Ectodermal cell (in vitro differentiated cells): ENCODE results near the gene CACNG7.

Experiments
- H3K27ac ChIP-seq: 2 replicates; pipeline ENCODE4 v1.7.0; 2013; ENCODE audit warnings: mild to moderate bottlenecking, low read depth, low read length; ENCODE audit not compliant: insufficient read depth, poor library complexity, severe bottlenecking
- H3K27me3 ChIP-seq: 2 replicates; pipeline ENCODE4 v1.7.0; 2013; ENCODE audit warnings: mild to moderate bottlenecking, low read length; ENCODE audit not compliant: insufficient read depth, control insufficient read depth, poor library complexity, severe bottlenecking
- H3K36me3 ChIP-seq: one replicate; pipeline ENCODE4 v1.7.0; 2013; ENCODE audit warnings: low read length; ENCODE audit not compliant: control insufficient read depth, insufficient read depth
- H3K4me1 ChIP-seq: one replicate; pipeline ENCODE4 v1.7.0; 2013; ENCODE audit warnings: low read length; ENCODE audit not compliant: control insufficient read depth, insufficient read depth
- H3K4me3 ChIP-seq: 2 replicates; pipeline ENCODE4 v1.7.0; 2013; ENCODE audit warnings: low read depth, low read length, control low read depth; ENCODE audit not compliant: insufficient read depth
- H3K9me3 ChIP-seq: 2 replicates; pipeline ENCODE4 v1.7.0; 2013; ENCODE audit warnings: mild to moderate bottlenecking, low read length, moderate library complexity; ENCODE audit not compliant: control insufficient read depth
- WGBS, 2 experiments: methylation state at CpG; one replicate each; pipeline ENCODE4 v1.1.7; 2013; ENCODE audit warnings: missing lambda C conversion rate in 2 of 2; 5-methylcytosine and 5-hydroxymethylcytosine counted together

The CACNG7 gene

GRCh38 chr19:53906211-53907192, 2.6 kb upstream of the CACNG7 start:
- Histone ChIP-seq H3K4me1 (peaks cover 13% of the 10 kb centered on the region), H3K27ac (no peak overlapping the region), H3K27me3 (peaks cover 67% of the 10 kb centered on the region), H3K4me3 (peak overlapping the region; percentile 6), H3K36me3 (no peaks in the 10 kb centered on the region), H3K9me3 (no peaks in the 10 kb centered on the region)
- 12 to 13% methylated on average over 48 of the region's 48 CpGs for WGBS, 2 experiments

GRCh38 chr19:53907193-53907581, 1.9 kb upstream of the CACNG7 start:
- Histone ChIP-seq H3K36me3 (no peaks in the 10 kb centered on the region), H3K4me3 (no peak overlapping the region), H3K4me1 (peaks cover 13% of the 10 kb centered on the region), H3K27me3 (peaks cover 70% of the 10 kb centered on the region), H3K9me3 (no peaks in the 10 kb centered on the region), H3K27ac (no peak overlapping the region)
- 35 to 39% methylated on average over 14 of the region's 14 CpGs for WGBS, 2 experiments

- no peaks in the 10 kb centered on the region for H3K36me3 ChIP-seq
- WGBS, 2 experiments, result 31 to 32% methylated on average over 17 of the region's 17 CpGs
- no peak overlapping the region for H3K27ac ChIP-seq
- H3K27me3 ChIP-seq, result peaks cover 70% of the 10 kb centered on the region
- H3K9me3 ChIP-seq, result no peaks in the 10 kb centered on the region
- H3K4me1 ChIP-seq, result peaks cover 13% of the 10 kb centered on the region
- no peak overlapping the region for H3K4me3 ChIP-seq
Observed at GRCh38 chr19:53907690-53908089, 1.4 kb upstream of the CACNG7 start.

GRCh38 chr19:53908106-53908934, 758 bp upstream of the CACNG7 start:
- 1% methylated on average over 51 of the region's 51 CpGs for WGBS, 2 experiments
- H3K27ac ChIP-seq, result no peak overlapping the region
- no peaks in the 10 kb centered on the region for H3K36me3 ChIP-seq
- no peaks in the 10 kb centered on the region for H3K9me3 ChIP-seq
- H3K27me3 ChIP-seq, result peaks cover 70% of the 10 kb centered on the region
- peaks cover 13% of the 10 kb centered on the region for H3K4me1 ChIP-seq
- peak overlapping the region; percentile 55 for H3K4me3 ChIP-seq

- Histone ChIP-seq H3K27me3 (peaks cover 69% of the 10 kb centered on the region), H3K4me1 (peaks cover 13% of the 10 kb centered on the region), H3K4me3 (peak overlapping the region; percentile 55), H3K9me3 (no peaks in the 10 kb centered on the region), H3K36me3 (no peaks in the 10 kb centered on the region), H3K27ac (no peak overlapping the region)
- WGBS, 2 experiments, result 1% methylated on average over 47 of the region's 47 CpGs
Observed at GRCh38 chr19:53909471-53910169, 542 bp downstream of the CACNG7 start.

GRCh38 chr19:53910170-53910518, 1.1 kb downstream of the CACNG7 start:
- no peaks in the 10 kb centered on the region for H3K9me3 ChIP-seq
- H3K27ac ChIP-seq, result no peak overlapping the region
- H3K4me3 ChIP-seq, result peak overlapping the region; percentile 55
- no peaks in the 10 kb centered on the region for H3K36me3 ChIP-seq
- 1 to 2% methylated on average over 13 of the region's 13 CpGs for WGBS, 2 experiments
- H3K4me1 ChIP-seq, result peaks cover 13% of the 10 kb centered on the region
- H3K27me3 ChIP-seq, result peaks cover 63% of the 10 kb centered on the region

- H3K36me3 ChIP-seq, result no peaks in the 10 kb centered on the region
- WGBS, 2 experiments, result 79 to 81% methylated on average over 18 of the region's 18 CpGs
Observed at GRCh38 chr19:53912653-53913052, 3.6 kb downstream of the CACNG7 start.

GRCh38 chr19:53915000-53915399, 5.9 kb downstream of the CACNG7 start:
- Histone ChIP-seq H3K4me3 (no peak overlapping the region), H3K27me3 (peaks cover 17% of the 10 kb centered on the region), H3K27ac (no peak overlapping the region), H3K36me3 (no peaks in the 10 kb centered on the region), H3K9me3 (no peaks in the 10 kb centered on the region), H3K4me1 (peaks cover 6% of the 10 kb centered on the region)
- 75 to 80% methylated on average over 8 of the region's 8 CpGs for WGBS, 2 experiments

More at GRCh38 chr19:53912653-53913052, 3.6 kb downstream of the CACNG7 start:
- Histone ChIP-seq H3K27me3 (peaks cover 38% of the 10 kb centered on the region), H3K9me3 (no peaks in the 10 kb centered on the region), H3K4me1 (peaks cover 7% of the 10 kb centered on the region), H3K27ac (no peak overlapping the region), H3K4me3 (no peak overlapping the region)

- no peaks in the 10 kb centered on the region for H3K9me3 ChIP-seq
- 94 to 95% methylated on average over 6 of the region's 6 CpGs for WGBS, 2 experiments
- no peaks in the 10 kb centered on the region for H3K36me3 ChIP-seq
- H3K27ac ChIP-seq, result no peak overlapping the region
- H3K4me1 ChIP-seq, result no peaks in the 10 kb centered on the region
- H3K4me3 ChIP-seq, result no peak overlapping the region
- peaks cover 7% of the 10 kb centered on the region for H3K27me3 ChIP-seq
Observed at GRCh38 chr19:53916004-53916403, 6.9 kb downstream of the CACNG7 start.
